Activated CD8-positive, alpha-beta T cell treated with anti-CD3 and anti-CD28 coated beads, Interleukin-2, amount 10 ng/mL, durations not matched to agents 7 days and 5 days (primary cell): ENCODE data around the gene SHISA9. TPM values are rescaled to one million over a fixed set of nuclear protein-coding genes. Genes with fewer than 3 reads are reported as not detected.

Experiments
- ATAC-seq: fragments of 150-1000 bp; cut with Tn5 transposase; one replicate; pipeline ENCODE4 v1.10.0; 2021; ENCODE audit warnings: moderate library complexity
- CTCF ChIA-PET: fragments of 350-600 bp; sonication (Branson Sonifier 250); formaldehyde crosslinking; loops from one replicate; lab custom pipeline; 2021; ENCODE audit warnings: antibody characterized with exemption; lab: Charles Lee
- POLR2A ChIA-PET: fragments of 350-600 bp; sonication (Branson Sonifier 250); formaldehyde crosslinking; loops from one replicate; lab custom pipeline; 2021; ENCODE audit warnings: antibody characterized with exemption; lab: Charles Lee
- DNase-seq: peaks from one replicate; pipeline ENCODE4 v3.0.0-alpha.2; 2020
- H3K27ac Mint-ChIP-seq: one replicate; pipeline ENCODE4 v1.8.0; 2021; ENCODE audit warnings: mild to moderate bottlenecking, mixed read lengths
- H3K27me3 Mint-ChIP-seq: one replicate; pipeline ENCODE4 v1.8.0; 2021; ENCODE audit warnings: low read depth, mixed read lengths
- H3K36me3 Mint-ChIP-seq: one replicate; pipeline ENCODE4 v1.8.0; 2021; ENCODE audit warnings: low read depth, mixed read lengths
- H3K4me1 Mint-ChIP-seq: one replicate; pipeline ENCODE4 v1.8.0; 2021; ENCODE audit warnings: low read depth, mixed read lengths
- H3K4me3 Mint-ChIP-seq: one replicate; pipeline ENCODE4 v1.8.0; 2021; ENCODE audit warnings: mild to moderate bottlenecking, mixed read lengths
- H3K9me3 Mint-ChIP-seq: one replicate; pipeline ENCODE4 v1.8.0; 2022; ENCODE audit warnings: mixed read lengths; ENCODE audit not compliant: insufficient read depth
- total RNA-seq, 2 experiments: library from RNA; stranded (reverse); gene quantifications; one replicate each; pipeline ENCODE4 v1.2.3, GENCODE V29; 2021

SHISA9 gene
- total RNA-seq, 2 experiments from 2014 or later: not detected

- ATAC-seq: no peak
- ChIA-PET CTCF (no interaction called here), POLR2A (no interaction called here)
- no peak for DNase-seq
- Mint-ChIP-seq H3K27ac (no peak overlapping the region), H3K36me3 (no peaks in the 10 kb centered on the region), H3K9me3 (no peaks in the 10 kb centered on the region), H3K27me3 (no peaks in the 10 kb centered on the region), H3K4me1 (no peaks in the 10 kb centered on the region), H3K4me3 (no peak overlapping the region)
Observed at GRCh38 chr16:13146829-13147228, 245.4 kb downstream of the SHISA9 start.

DNA sequence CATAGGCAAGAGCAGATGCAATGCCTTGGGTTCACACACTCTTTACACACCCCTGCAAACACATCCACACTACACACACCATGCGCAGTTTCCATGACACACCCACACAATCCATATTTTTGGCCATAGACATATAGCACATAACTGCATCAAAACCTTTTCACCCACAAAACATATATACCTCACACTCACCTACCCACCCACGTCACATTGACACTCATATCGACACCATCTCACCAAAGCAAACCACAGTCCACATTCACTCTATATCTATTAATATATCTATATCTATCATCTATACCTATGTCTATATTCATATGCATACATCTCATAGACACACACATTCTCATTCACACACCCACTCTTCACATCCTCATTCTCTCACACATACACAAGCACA lies 246.9 kb downstream of the SHISA9 start:
- Mint-ChIP-seq H3K36me3 (no peaks in the 10 kb centered on the region), H3K4me3 (no peak overlapping the region), H3K9me3 (no peaks in the 10 kb centered on the region), H3K27me3 (no peaks in the 10 kb centered on the region), H3K4me1 (no peaks in the 10 kb centered on the region), H3K27ac (no peak overlapping the region)
- DNase-seq (no peak), ATAC-seq (no peak)
- ChIA-PET CTCF (no interaction called here), POLR2A (no interaction called here)

GRCh38 chr16:13148836-13149235 lies 247.4 kb downstream of the SHISA9 start:
- Mint-ChIP-seq H3K36me3 (no peaks in the 10 kb centered on the region), H3K27ac (no peak overlapping the region), H3K4me1 (no peaks in the 10 kb centered on the region), H3K9me3 (no peaks in the 10 kb centered on the region), H3K4me3 (no peak overlapping the region), H3K27me3 (no peaks in the 10 kb centered on the region)
- POLR2A ChIA-PET: no interaction called here
- CTCF ChIA-PET: no interaction called here
- DNase-seq (no peak), ATAC-seq (no peak)

GRCh38 chr16:13150181-13150885 lies 248.9 kb downstream of the SHISA9 start:
- DNase-seq (no peak), ATAC-seq (no peak)
- H3K27ac Mint-ChIP-seq: no peak overlapping the region
- H3K36me3 Mint-ChIP-seq: no peaks in the 10 kb centered on the region
- H3K27me3 Mint-ChIP-seq: no peaks in the 10 kb centered on the region
- no peaks in the 10 kb centered on the region for H3K4me1 Mint-ChIP-seq
- ChIA-PET POLR2A (no interaction called here), CTCF (interaction anchor here (0.6 kb wide), 1 partner anchor 550 kb away, joined by 3 read pairs; no protein-coding TSS in a partner anchor)
- no peaks in the 10 kb centered on the region for H3K9me3 Mint-ChIP-seq
- no peak overlapping the region for H3K4me3 Mint-ChIP-seq

DNA sequence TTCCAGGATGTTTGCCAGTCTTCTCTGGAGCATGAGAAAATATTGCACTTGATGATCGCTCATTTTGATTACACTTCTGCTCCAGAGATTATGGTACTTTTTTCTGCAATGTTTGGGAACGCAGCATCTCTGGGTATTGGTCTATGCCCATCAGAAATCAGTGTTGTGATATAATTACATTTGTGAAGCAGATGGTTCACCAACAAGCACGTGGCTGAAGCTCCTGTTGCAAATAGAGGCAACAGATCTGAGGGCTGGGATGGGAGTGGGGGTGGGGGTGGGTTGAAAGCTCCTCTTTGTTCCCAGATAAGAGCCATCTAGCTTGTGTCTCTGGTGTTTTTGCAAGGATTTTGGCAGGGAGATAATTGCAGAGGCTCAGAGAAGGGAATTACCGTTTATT lies 252.3 kb downstream of the SHISA9 start:
- H3K27me3 Mint-ChIP-seq: no peaks in the 10 kb centered on the region
- POLR2A ChIA-PET: no interaction called here
- no peak overlapping the region for H3K27ac Mint-ChIP-seq
- DNase-seq (no peak), ATAC-seq (no peak)
- H3K4me3 Mint-ChIP-seq: no peak overlapping the region
- no peaks in the 10 kb centered on the region for H3K36me3 Mint-ChIP-seq
- H3K9me3 Mint-ChIP-seq: no peaks in the 10 kb centered on the region
- no peaks in the 10 kb centered on the region for H3K4me1 Mint-ChIP-seq
- CTCF ChIA-PET: no interaction called here

DNA sequence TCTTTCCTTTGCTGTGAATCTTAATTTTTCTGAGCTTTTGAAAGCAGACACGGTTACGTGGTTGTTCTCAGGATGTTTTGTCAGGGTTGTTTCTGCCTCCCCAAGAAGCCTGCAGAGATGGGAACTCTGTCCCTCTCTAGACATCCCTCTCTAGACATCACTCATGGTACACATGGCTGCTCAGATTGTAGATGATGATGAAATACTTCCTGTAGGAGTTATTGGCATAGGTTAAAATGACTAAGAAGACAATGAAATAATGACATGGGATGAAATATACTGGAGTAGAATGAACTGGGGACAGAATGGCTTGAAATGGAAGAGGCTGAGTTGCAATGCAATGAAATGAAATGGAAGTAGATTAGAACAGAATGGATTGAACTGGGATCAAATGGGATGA lies 253.4 kb downstream of the SHISA9 start:
- ATAC-seq (no peak), DNase-seq (no peak)
- POLR2A ChIA-PET: no interaction called here
- H3K9me3 Mint-ChIP-seq: no peaks in the 10 kb centered on the region
- H3K36me3 Mint-ChIP-seq: no peaks in the 10 kb centered on the region
- H3K27ac Mint-ChIP-seq: peak overlapping the region; percentile 32
- no peaks in the 10 kb centered on the region for H3K27me3 Mint-ChIP-seq
- H3K4me3 Mint-ChIP-seq: no peak overlapping the region
- no peaks in the 10 kb centered on the region for H3K4me1 Mint-ChIP-seq
- CTCF ChIA-PET: no interaction called here

DNA sequence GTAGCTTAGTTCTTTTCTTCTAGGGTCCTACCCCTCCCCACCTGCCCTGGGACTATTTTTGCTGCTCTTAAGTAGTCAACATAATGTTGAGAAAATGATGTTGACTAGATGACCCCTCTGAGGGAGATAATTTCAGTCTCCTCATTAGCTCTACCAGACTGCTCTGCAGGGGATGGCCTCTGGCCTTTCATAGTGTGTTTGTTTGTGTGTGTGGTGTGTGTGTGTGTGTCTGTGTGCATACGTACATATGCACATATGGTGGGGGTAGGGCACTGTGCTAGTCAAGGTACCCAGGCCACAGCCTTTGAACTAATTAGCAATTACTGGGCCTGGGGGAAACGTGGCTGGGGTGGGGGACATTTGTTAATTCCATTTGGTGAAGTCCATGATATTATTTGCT lies 254.0 kb downstream of the SHISA9 start:
- Mint-ChIP-seq H3K4me3 (no peak overlapping the region), H3K36me3 (no peaks in the 10 kb centered on the region), H3K27ac (no peak overlapping the region), H3K4me1 (no peaks in the 10 kb centered on the region), H3K9me3 (no peaks in the 10 kb centered on the region), H3K27me3 (no peaks in the 10 kb centered on the region)
- POLR2A ChIA-PET: no interaction called here
- CTCF ChIA-PET: no interaction called here
- no peak for DNase-seq
- no peak for ATAC-seq

DNA sequence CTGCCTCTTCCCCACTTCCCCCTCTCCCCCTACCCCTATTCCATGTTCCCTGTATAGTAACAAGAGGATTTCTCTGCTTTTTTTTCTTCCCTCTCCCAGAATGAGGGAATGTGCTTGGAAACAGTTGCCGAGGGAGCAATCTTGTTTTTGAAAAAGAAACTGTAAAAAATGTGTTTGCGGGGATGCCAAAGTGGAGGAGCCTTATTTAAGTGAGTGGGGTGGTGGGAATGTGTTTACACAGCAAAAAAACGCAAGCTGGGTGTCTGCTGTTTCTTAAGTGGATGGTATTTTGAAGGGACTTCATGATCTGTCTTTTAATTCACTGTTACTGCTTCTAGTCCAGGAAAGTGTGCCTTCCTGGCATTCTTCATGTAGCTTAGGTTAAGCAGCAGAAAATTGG lies 254.4 kb downstream of the SHISA9 start:
- ATAC-seq (no peak), DNase-seq (no peak)
- Mint-ChIP-seq H3K9me3 (no peaks in the 10 kb centered on the region), H3K36me3 (no peaks in the 10 kb centered on the region), H3K4me1 (no peaks in the 10 kb centered on the region), H3K27ac (no peak overlapping the region), H3K4me3 (no peak overlapping the region), H3K27me3 (no peaks in the 10 kb centered on the region)
- CTCF ChIA-PET: no interaction called here
- POLR2A ChIA-PET: no interaction called here

DNA sequence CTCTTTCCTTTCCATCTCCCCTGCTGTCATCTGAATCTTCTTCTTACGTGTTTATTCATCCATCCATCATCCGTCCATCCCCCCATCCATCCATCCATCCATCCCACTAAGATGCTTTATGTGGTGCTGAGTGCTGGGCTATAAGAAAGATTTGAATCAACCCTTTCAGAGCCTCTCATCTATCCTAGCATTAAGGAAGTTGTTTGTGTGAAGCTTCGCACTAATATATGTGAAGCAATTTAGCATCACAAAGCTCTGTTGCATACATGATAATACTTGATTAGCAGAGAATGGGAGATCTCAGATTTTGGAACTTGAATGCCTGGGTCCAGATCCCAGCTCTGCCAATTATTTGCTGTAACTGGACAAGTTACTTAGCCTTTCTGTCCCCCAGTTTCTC lies 255.7 kb downstream of the SHISA9 start:
- Mint-ChIP-seq H3K4me3 (no peak overlapping the region), H3K9me3 (no peaks in the 10 kb centered on the region), H3K36me3 (no peaks in the 10 kb centered on the region), H3K27me3 (no peaks in the 10 kb centered on the region), H3K4me1 (no peaks in the 10 kb centered on the region), H3K27ac (no peak overlapping the region)
- DNase-seq (no peak), ATAC-seq (no peak)
- POLR2A ChIA-PET: no interaction called here
- CTCF ChIA-PET: no interaction called here

DNA sequence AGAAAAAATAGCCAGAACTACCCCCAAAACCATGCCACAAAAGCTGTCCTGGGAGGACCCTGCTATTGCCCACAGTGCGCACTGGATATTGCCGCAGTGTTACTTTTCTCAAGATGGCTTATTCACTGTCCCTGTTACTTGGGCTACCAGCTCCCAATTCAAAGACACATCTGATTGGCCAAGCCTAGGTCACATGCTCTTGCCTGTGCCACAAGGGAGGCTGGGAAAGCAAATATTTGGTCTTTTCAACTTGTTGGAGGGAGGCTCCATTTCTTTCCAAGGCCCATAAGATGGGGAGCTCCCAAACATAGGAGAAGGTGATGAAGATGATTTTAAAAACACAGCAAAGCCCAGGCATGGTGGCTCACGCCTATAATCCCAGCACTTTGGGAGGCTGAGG lies 257.0 kb downstream of the SHISA9 start:
- H3K27me3 Mint-ChIP-seq: no peaks in the 10 kb centered on the region
- no peaks in the 10 kb centered on the region for H3K9me3 Mint-ChIP-seq
- no peaks in the 10 kb centered on the region for H3K36me3 Mint-ChIP-seq
- H3K27ac Mint-ChIP-seq: no peak overlapping the region
- ChIA-PET CTCF (no interaction called here), POLR2A (no interaction called here)
- ATAC-seq: no peak
- no peaks in the 10 kb centered on the region for H3K4me1 Mint-ChIP-seq
- no peak overlapping the region for H3K4me3 Mint-ChIP-seq
- no peak for DNase-seq

- no peaks in the 10 kb centered on the region for H3K4me1 Mint-ChIP-seq
- ATAC-seq (no peak), DNase-seq (no peak)
- H3K27ac Mint-ChIP-seq: no peak overlapping the region
- POLR2A ChIA-PET: no interaction called here
- no peaks in the 10 kb centered on the region for H3K36me3 Mint-ChIP-seq
- no peak overlapping the region for H3K4me3 Mint-ChIP-seq
- CTCF ChIA-PET: no interaction called here
- peaks cover 8% of the 10 kb centered on the region for H3K9me3 Mint-ChIP-seq
- no peaks in the 10 kb centered on the region for H3K27me3 Mint-ChIP-seq
Observed at GRCh38 chr16:13165024-13165423, 263.6 kb downstream of the SHISA9 start.

DNA sequence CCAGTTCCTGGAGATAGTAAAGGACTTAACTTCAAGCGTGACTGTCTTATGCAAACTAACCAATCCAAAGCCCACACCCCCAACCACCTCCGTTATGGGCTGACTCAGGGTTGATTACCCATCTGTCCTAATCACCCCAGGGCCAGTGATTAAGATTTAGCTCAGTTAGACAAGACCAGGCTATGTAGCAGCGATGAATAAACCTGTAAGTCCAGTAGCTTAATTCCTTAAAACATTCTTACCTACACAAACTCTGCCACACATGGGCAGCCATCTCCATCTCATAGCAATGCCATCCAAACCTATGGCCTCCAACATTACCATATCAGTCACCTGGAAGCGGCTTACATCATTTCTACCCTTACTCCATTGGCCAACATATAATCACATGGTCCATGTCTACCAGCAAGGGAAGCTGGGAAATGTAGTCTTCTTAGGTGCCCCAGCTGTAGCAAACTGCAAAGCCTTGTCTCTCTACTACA lies 266.7 kb downstream of the SHISA9 start:
- no peak overlapping the region for H3K27ac Mint-ChIP-seq
- POLR2A ChIA-PET: no interaction called here
- ATAC-seq (no peak), DNase-seq (no peak)
- CTCF ChIA-PET: no interaction called here
- H3K27me3 Mint-ChIP-seq: no peaks in the 10 kb centered on the region
- H3K9me3 Mint-ChIP-seq: peaks cover 8% of the 10 kb centered on the region
- no peaks in the 10 kb centered on the region for H3K4me1 Mint-ChIP-seq
- H3K4me3 Mint-ChIP-seq: no peak overlapping the region
- H3K36me3 Mint-ChIP-seq: no peaks in the 10 kb centered on the region

DNA sequence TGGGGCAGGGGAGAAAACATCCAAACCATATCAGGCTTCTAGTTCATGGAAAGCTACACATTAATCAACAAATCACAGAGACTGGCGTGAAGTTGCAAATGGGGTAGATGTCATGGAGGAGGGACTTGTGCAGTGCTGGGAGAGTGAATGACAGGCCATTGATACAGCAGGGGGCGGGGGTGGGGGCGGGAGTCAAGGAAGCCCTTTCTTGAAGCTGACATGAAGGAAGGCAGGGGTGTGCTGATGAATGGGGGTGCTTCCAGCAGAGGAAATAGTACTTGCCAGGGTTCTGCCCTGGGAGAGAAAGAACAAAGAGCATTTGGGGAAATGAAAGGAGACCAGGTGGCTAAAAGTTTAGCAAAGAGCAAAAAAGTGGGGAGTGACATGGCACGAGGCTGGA lies 269.9 kb downstream of the SHISA9 start:
- no peaks in the 10 kb centered on the region for H3K27me3 Mint-ChIP-seq
- no peak overlapping the region for H3K4me3 Mint-ChIP-seq
- no peaks in the 10 kb centered on the region for H3K4me1 Mint-ChIP-seq
- POLR2A ChIA-PET: no interaction called here
- ATAC-seq (no peak), DNase-seq (no peak)
- CTCF ChIA-PET: no interaction called here
- H3K9me3 Mint-ChIP-seq: peaks cover 8% of the 10 kb centered on the region
- H3K27ac Mint-ChIP-seq: no peak overlapping the region
- no peaks in the 10 kb centered on the region for H3K36me3 Mint-ChIP-seq
